Hindlimb muscle (tissue), 1 donor: ENCODE results near the gene KRT10. TPM values are rescaled to one million over a fixed set of nuclear protein-coding genes. Genes with fewer than 3 reads are reported as not detected.
A peak's percentile ranks its signal among the peaks of the same experiment; 100 is the strongest.

Experiments used
- DNase-seq: peaks from one replicate; pipeline ENCODE4 v3.0.0-alpha.2; 2013
- polyA plus RNA-seq: library from polyadenylated mRNA; unstranded; fragments of 120-200 nt; gene quantifications from one replicate; pipeline ENCODE4 v1.2.1, GENCODE V29; 2013; ENCODE audit not compliant: insufficient read length

Gene KRT10
- polyA plus RNA-seq, 1 donor: 61.7 TPM

GRCh38 chr17:40803617-40804082 lies 18.8 kb downstream of the KRT10 start:
- DNase-seq: peak; percentile 55

GRCh38 chr17:40801157-40801556 lies 21.3 kb downstream of the KRT10 start:
- DNase-seq: no peak

- DNase-seq: no peak
These were observed 22.0 kb downstream of the KRT10 start for GRCh38 chr17:40800381-40800780.

- DNase-seq: no peak
These were observed 22.6 kb downstream of the KRT10 start, which contains the start of gene KRT28 for GRCh38 chr17:40799859-40800258. Gene KRT28, minus strand, starts transcription at chr17:40799959. Its CDS starts 66 bp downstream, at chr17:40799893.

- no peak for DNase-seq
These were observed 25.6 kb downstream of the KRT10 start for GRCh38 chr17:40796846-40797245.

- no peak for DNase-seq
These were observed 27.3 kb downstream of the KRT10 start for GRCh38 chr17:40795019-40795667.

- no peak for DNase-seq
These were observed 27.9 kb downstream of the KRT10 start for GRCh38 chr17:40794466-40794865.

GRCh38 chr17:40793832-40794231 lies 28.6 kb downstream of the KRT10 start:
- DNase-seq: no peak

GRCh38 chr17:40791787-40792436 lies 30.5 kb downstream of the KRT10 start:
- peak; percentile 61 for DNase-seq

- DNase-seq: peak; percentile 34
These were observed 31.3 kb downstream of the KRT10 start for GRCh38 chr17:40791111-40791510.

- DNase-seq: no peak
These were observed 40.0 kb downstream of the KRT10 start, which contains the start of gene KRT27 for GRCh38 chr17:40782450-40782849. Gene KRT27, minus strand, starts transcription at chr17:40782550. Its CDS starts 57 bp downstream, at chr17:40782493.

- DNase-seq: no peak
These were observed 43.1 kb downstream of the KRT10 start for GRCh38 chr17:40779181-40779909.

- DNase-seq: no peak
These were observed 44.0 kb downstream of the KRT10 start for GRCh38 chr17:40778461-40778860.

GRCh38 chr17:40777971-40778370 lies 44.4 kb downstream of the KRT10 start:
- DNase-seq: no peak

GRCh38 chr17:40777459-40777858 lies 45.0 kb downstream of the KRT10 start:
- DNase-seq: no peak

GRCh38 chr17:40775945-40776344 lies 46.5 kb downstream of the KRT10 start:
- no peak for DNase-seq

- no peak for DNase-seq
These were observed 50.3 kb downstream of the KRT10 start, which contains the start of gene KRT26 for GRCh38 chr17:40772101-40772500. Gene KRT26, minus strand, starts transcription at chr17:40772201. Its CDS starts 88 bp downstream, at chr17:40772113.

Other genes with a start within 250 kb of the KRT10 start
- gene SMARCE1, start 174.8 kb downstream of the KRT10 start, polyA plus RNA-seq: 113 TPM
- 0.08 TPM for gene KRT222, start 157.4 kb downstream of the KRT10 start, polyA plus RNA-seq
- not detected for gene KRT24, start 118.9 kb downstream of the KRT10 start, polyA plus RNA-seq
- gene KRT25, start 67.3 kb downstream of the KRT10 start, polyA plus RNA-seq: 0.19 TPM
- not detected for gene KRT26, start 50.4 kb downstream of the KRT10 start, polyA plus RNA-seq
- gene KRT27, start 40.1 kb downstream of the KRT10 start, polyA plus RNA-seq: not detected
- gene KRT28, start 22.7 kb downstream of the KRT10 start, polyA plus RNA-seq: not detected
- 0.31 TPM for gene KRT12, start 44.6 kb upstream of the KRT10 start, polyA plus RNA-seq
- gene KRT20, start 62.6 kb upstream of the KRT10 start, polyA plus RNA-seq: not detected
- 0.23 TPM for gene KRT23, start 115.0 kb upstream of the KRT10 start, polyA plus RNA-seq
- gene KRT39, start 144.3 kb upstream of the KRT10 start, polyA plus RNA-seq: 2.9 TPM
- 3.9 TPM for gene KRT40, start 161.7 kb upstream of the KRT10 start, polyA plus RNA-seq
- gene KRTAP3-3, start 171.6 kb upstream of the KRT10 start, polyA plus RNA-seq: not detected
- gene KRTAP3-2, start 177.3 kb upstream of the KRT10 start, polyA plus RNA-seq: 0.28 TPM
- not detected for gene KRTAP3-1, start 186.5 kb upstream of the KRT10 start, polyA plus RNA-seq
- not detected for gene KRTAP1-5, start 204.6 kb upstream of the KRT10 start, polyA plus RNA-seq
- gene KRTAP1-4, start 207.6 kb upstream of the KRT10 start, polyA plus RNA-seq: not detected
- not detected for gene KRTAP1-3, start 212.3 kb upstream of the KRT10 start, polyA plus RNA-seq
- gene KRTAP1-1, start 218.8 kb upstream of the KRT10 start, polyA plus RNA-seq: not detected
- not detected for gene KRTAP2-1, start 224.7 kb upstream of the KRT10 start, polyA plus RNA-seq
- not detected for gene KRTAP2-2, start 232.6 kb upstream of the KRT10 start, polyA plus RNA-seq
- gene KRTAP2-3, start 237.5 kb upstream of the KRT10 start, polyA plus RNA-seq: not detected
- gene KRTAP2-4, start 243.3 kb upstream of the KRT10 start, polyA plus RNA-seq: not detected